PC-9 (cell line): Measurements from ENCODE around the gene FGF1.

Experiments used
- CTCF ChIP-seq: fragments of 200-600 bp; sonication (generic); conservative IDR thresholded peaks from 2 replicates; pipeline ENCODE4 v1.6.1; 2017; ENCODE audit warnings: mixed run types, antibody characterized with exemption, mild to moderate bottlenecking, moderate library complexity
- EZH2 ChIP-seq: fragments of 200-600 bp; sonication (generic); IDR thresholded peaks from 2 replicates; pipeline ENCODE4 v1.8.0; 2017; ENCODE audit warnings: antibody characterized with exemption, low read depth

DNA sequence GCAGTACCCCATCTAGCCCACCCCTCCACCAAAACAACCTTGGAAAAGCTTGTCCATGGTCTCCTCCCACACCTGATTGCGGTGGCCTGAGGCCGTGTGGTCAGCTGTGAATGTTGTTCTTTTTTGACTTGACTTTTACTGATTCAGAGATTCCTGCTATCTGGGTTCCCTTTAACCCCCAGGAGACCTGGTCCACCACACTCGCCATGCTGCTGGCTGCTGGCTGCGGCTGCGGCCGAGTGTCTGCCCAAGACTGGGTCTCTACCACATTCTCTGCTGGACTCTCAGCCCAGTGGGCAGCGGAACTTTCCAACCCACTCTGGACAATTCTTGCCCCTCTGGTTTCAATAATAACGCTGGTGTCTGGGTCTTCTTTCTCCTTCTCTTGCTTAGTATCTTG is 28.4 kb downstream of the FGF1 start:
- TF ChIP-seq CTCF (no peak), EZH2 (no peak)
